ENCODE results near the gene ADAMTS5. TPM values are rescaled to one million over a fixed set of nuclear protein-coding genes. Genes with fewer than 3 reads are reported as not detected.

Gene ADAMTS5
- total and polyA plus RNA-seq, 2 donors from 2014 or later = 1.7 to 10.6 TPM

DNA sequence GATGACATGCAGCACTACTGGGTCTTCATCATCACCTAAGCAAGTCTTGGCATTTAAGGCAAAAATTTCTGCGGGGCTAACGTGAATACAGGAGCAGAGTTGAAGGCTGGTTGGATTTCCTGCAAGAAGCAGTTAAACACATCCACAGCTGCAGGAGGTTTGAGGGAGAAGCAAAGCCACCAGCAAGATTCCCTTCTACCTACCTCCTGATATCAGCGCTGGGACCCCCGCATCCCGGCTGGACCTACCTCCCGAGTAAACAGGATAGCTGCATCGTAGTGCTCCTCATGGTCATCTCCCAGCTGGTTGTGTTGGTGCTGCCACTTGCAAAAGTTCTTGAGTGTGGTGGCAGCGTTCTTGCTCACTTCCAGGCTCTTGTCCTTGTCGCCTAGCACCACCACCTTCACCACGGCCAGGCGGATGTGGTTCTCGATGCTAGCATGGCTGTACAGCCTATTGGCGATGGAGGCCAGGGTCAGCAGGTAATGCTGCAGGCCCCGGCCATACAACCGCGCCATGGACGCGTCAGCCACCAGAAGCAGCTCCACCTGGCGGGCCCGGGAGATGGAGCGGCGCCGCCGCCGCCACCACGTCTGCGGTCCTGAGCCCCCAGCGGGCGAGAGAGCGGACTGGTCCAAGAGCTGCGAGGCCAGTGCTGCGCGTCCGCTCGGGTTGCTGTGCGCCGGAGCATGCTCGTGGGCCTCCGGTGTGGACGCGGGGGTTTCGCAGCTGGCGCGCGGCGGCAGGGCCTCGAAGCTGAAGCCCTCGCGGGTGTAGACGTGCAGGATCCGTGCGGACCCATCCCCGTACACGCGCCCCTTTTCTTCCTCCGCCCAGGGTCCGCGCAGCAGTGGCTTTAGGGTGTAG, 1.6 kb downstream of the ADAMTS5 start:
- peak; percentile 38 for TF ChIP-seq CTCF (IDR thresholded peaks at IDR 0.05; ENCODE audit: borderline replicate concordance, extremely low read depth, insufficient read depth)
- intact Hi-C loops (cut with DNase I) = no loop called here
- Histone ChIP-seq H3K27ac (ENCODE audit: low read depth in 2 of 2, low read length in 2 of 2) (peak overlapping the region; percentile 51 to 76), H3K36me3 (ENCODE audit: control insufficient read depth in 2 of 3, insufficient read depth in 3 of 3, low read length in 3 of 3) (no peaks in the 10 kb centered on the region), H3K4me1 (ENCODE audit: control insufficient read depth in 2 of 3, insufficient read depth in 2 of 3, low read depth in 1 of 3, low read length in 3 of 3) (peaks cover 0 to 10% (median 3%) of the 10 kb centered on the region in 3 donors), H3K9me3 (ENCODE audit: control insufficient read depth in 2 of 3, insufficient read depth in 1 of 3, low read length in 3 of 3) (no peaks in the 10 kb centered on the region), H3K4me3 (ENCODE audit: low read length in 3 of 3) (peak overlapping the region; percentile 66 to 91 (median 77)), H3K9ac (ENCODE audit: low read length in 3 of 3) (peak overlapping the region in 2 of 3 donors; percentile 36 to 82), H3K27me3 (ENCODE audit: control insufficient read depth, insufficient read depth, low read length) (no peaks in the 10 kb centered on the region)
- FAIRE-seq (no peak), DNase-seq (peak; percentile 87 to 91 (median 90))

DNA sequence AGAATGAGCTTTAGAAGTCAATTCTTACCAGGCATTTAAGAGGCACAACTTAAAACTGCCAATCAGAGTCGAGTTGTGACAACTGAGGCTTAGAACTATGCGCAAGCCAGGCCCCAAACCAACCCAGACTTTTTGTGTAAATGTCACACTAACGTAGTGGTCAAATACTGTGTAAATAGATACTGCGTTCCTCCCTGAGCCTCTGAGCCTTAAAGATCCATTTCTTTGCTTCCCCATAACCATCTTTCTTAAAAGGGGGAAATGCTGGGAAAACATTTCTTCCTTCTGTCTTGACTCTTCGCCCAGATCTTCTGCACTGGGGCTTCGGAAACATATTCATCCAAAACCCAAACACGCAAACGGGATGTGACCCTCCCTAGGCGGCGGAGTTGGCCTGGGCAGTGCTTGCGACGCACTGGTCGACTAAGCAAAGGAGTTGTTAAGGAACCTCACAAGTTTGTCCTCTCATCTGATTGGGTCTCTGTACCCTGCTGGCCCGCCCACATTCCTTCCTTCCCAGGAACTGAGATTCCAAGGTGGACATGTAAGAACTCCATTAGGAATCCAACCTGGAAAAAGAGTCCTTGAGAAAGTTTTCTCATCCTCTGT, 2.6 kb downstream of the ADAMTS5 start:
- no peaks in the 10 kb centered on the region for H3K27me3 ChIP-seq (ENCODE audit: control insufficient read depth, insufficient read depth, low read length)
- peak overlapping the region; percentile 52 to 76 for H3K27ac ChIP-seq (ENCODE audit: low read depth in 2 of 2, low read length in 2 of 2)
- no peaks in the 10 kb centered on the region for H3K9me3 ChIP-seq (ENCODE audit: control insufficient read depth in 2 of 3, insufficient read depth in 1 of 3, low read length in 3 of 3)
- no peaks in the 10 kb centered on the region for H3K36me3 ChIP-seq (ENCODE audit: control insufficient read depth in 2 of 3, insufficient read depth in 3 of 3, low read length in 3 of 3)
- FAIRE-seq (peak; percentile 3), DNase-seq (peak; percentile 79 to 93 (median 88))
- peaks cover 0 to 20% (median 3%) of the 10 kb centered on the region in 3 donors for H3K4me1 ChIP-seq (ENCODE audit: control insufficient read depth in 2 of 3, insufficient read depth in 2 of 3, low read depth in 1 of 3, low read length in 3 of 3)
- peak overlapping the region; percentile 54 to 91 (median 66) for H3K4me3 ChIP-seq (ENCODE audit: low read length in 3 of 3)
- no peak for TF ChIP-seq CTCF (IDR thresholded peaks at IDR 0.05; ENCODE audit: borderline replicate concordance, extremely low read depth, insufficient read depth)
- peak overlapping the region; percentile 39 to 82 (median 59) for H3K9ac ChIP-seq (ENCODE audit: low read length in 3 of 3)
- intact Hi-C loops (cut with DNase I) = no loop called here

GRCh38 chr21:26962621-26963181, 4.2 kb downstream of the ADAMTS5 start:
- no peaks in the 10 kb centered on the region for H3K27me3 ChIP-seq (ENCODE audit: control insufficient read depth, insufficient read depth, low read length)
- H3K4me3 ChIP-seq (ENCODE audit: low read length in 3 of 3) = peak overlapping the region in 2 of 3 donors; percentile 11 to 15
- H3K36me3 ChIP-seq (ENCODE audit: control insufficient read depth in 2 of 3, insufficient read depth in 3 of 3, low read length in 3 of 3) = no peaks in the 10 kb centered on the region
- H3K27ac ChIP-seq (ENCODE audit: low read depth in 2 of 2, low read length in 2 of 2) = no peak overlapping the region
- peak overlapping the region in 1 of 3 donors; percentile 5 for H3K9ac ChIP-seq (ENCODE audit: low read length in 3 of 3)
- peaks cover 3 to 24% (median 8%) of the 10 kb centered on the region in 3 donors for H3K4me1 ChIP-seq (ENCODE audit: control insufficient read depth in 2 of 3, insufficient read depth in 2 of 3, low read depth in 1 of 3, low read length in 3 of 3)
- DNase-seq (no peak), FAIRE-seq (no peak)
- no peak for TF ChIP-seq CTCF (IDR thresholded peaks at IDR 0.05; ENCODE audit: borderline replicate concordance, extremely low read depth, insufficient read depth)
- intact Hi-C loops (cut with DNase I) = no loop called here
- H3K9me3 ChIP-seq (ENCODE audit: control insufficient read depth in 2 of 3, insufficient read depth in 1 of 3, low read length in 3 of 3) = no peaks in the 10 kb centered on the region
